ENCODE results near the gene TAS2R60. TPM values are rescaled to one million over a fixed set of nuclear protein-coding genes. Genes with fewer than 3 reads are reported as not detected.
"Not testable (repeated sequence)": the region's sequence is repeated elsewhere in the genome, so short reads cannot be mapped to it uniquely, and the experiment has no call there.

The TAS2R60 gene
- total RNA-seq, 1 donor from 2014 or later: not detected

DNA sequence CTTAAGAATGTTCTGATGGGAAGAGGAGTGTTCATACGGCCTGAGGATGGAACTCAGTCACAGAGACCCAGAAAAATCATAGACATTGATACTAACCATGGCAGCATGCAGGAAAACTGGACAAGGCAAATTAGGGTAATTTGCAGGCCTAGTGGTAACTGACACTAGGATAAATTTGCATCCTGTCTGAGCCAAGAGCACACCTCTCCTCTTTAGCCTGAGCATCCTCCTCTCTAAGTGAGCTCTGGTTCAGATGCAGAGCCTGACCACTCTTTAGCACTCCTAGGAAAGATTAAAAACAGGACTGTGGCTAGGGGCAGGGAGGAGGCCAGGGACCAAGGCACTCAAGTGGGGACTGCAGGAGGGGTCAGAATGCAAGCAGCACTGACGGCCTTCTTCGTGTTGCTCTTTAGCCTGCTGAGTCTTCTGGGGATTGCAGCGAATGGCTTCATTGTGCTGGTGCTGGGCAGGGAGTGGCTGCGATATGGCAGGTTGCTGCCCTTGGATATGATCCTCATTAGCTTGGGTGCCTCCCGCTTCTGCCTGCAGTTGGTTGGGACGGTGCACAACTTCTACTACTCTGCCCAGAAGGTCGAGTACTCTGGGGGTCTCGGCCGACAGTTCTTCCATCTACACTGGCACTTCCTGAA, 34.4 kb downstream of the TAS2R60 start, which contains the start of gene TAS2R41:
TSS of gene TAS2R41 (plus strand) at position 373 of the 650 bp plus-strand sequence. CDS start at position 373, 0 bp downstream.
- Mint-ChIP-seq H3K4me1 (ENCODE audit: low read depth) (no peaks in the 10 kb centered on the region), H3K27me3 (ENCODE audit: low read depth) (no peaks in the 10 kb centered on the region), H3K9me3 (no peaks in the 10 kb centered on the region), H3K4me3 (ENCODE audit: low read depth) (no peak within 1 kb of the TSS), H3K36me3 (ENCODE audit: low read depth) (no peaks in the 10 kb centered on the region), H3K27ac (no peak within 1 kb of the TSS)
- DNase-seq (ENCODE audit: low spot score): no peak
- intact Hi-C loops (cut with micrococcal nuclease): no loop called here

- H3K27ac Mint-ChIP-seq: no peak overlapping the region
- no peaks in the 10 kb centered on the region for H3K9me3 Mint-ChIP-seq
- no peak for DNase-seq (ENCODE audit: low spot score)
- intact Hi-C loops (cut with micrococcal nuclease): no loop called here
- no peaks in the 10 kb centered on the region for H3K4me1 Mint-ChIP-seq (ENCODE audit: low read depth)
- no peaks in the 10 kb centered on the region for H3K36me3 Mint-ChIP-seq (ENCODE audit: low read depth)
- H3K27me3 Mint-ChIP-seq (ENCODE audit: low read depth): no peaks in the 10 kb centered on the region
- no peak overlapping the region for H3K4me3 Mint-ChIP-seq (ENCODE audit: low read depth)
These were observed 36.0 kb downstream of the TAS2R60 start for GRCh38 chr7:143479055-143479766.

DNA sequence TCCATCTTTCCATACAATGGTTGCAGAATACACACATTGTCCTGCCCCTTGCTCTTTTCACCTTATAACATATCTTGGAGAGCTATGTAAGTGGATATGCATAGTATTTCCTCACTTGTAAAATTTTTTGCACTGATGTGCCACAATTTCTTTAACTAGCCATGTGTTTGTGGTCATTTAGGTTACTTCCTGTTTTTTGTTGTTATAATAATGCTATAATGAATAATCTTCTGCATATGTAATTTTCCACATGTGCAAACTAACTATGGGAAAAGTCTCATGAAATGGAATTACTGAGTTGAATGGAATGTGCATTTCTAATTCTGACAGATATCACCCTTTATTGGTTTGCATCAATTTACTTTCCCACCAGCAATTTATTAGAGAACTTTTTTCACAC, 37.2 kb downstream of the TAS2R60 start:
- intact Hi-C loops (cut with micrococcal nuclease): no loop called here
- H3K27me3 Mint-ChIP-seq (ENCODE audit: low read depth): no peaks in the 10 kb centered on the region
- H3K4me3 Mint-ChIP-seq (ENCODE audit: low read depth): no peak overlapping the region
- no peak for DNase-seq (ENCODE audit: low spot score)
- H3K36me3 Mint-ChIP-seq (ENCODE audit: low read depth): no peaks in the 10 kb centered on the region
- no peak overlapping the region for H3K27ac Mint-ChIP-seq
- no peaks in the 10 kb centered on the region for H3K4me1 Mint-ChIP-seq (ENCODE audit: low read depth)
- no peaks in the 10 kb centered on the region for H3K9me3 Mint-ChIP-seq

GRCh38 chr7:143484119-143484518, 40.9 kb downstream of the TAS2R60 start:
- Mint-ChIP-seq H3K4me1 (ENCODE audit: low read depth) (no peaks in the 10 kb centered on the region), H3K27ac (no peak overlapping the region), H3K4me3 (ENCODE audit: low read depth) (no peak overlapping the region), H3K27me3 (ENCODE audit: low read depth) (no peaks in the 10 kb centered on the region), H3K9me3 (no peaks in the 10 kb centered on the region), H3K36me3 (ENCODE audit: low read depth) (no peaks in the 10 kb centered on the region)
- intact Hi-C loops (cut with micrococcal nuclease): no loop called here
- no peak for DNase-seq (ENCODE audit: low spot score)

GRCh38 chr7:143485094-143485493, 41.8 kb downstream of the TAS2R60 start:
- no peak overlapping the region for H3K27ac Mint-ChIP-seq
- H3K4me1 Mint-ChIP-seq (ENCODE audit: low read depth): no peaks in the 10 kb centered on the region
- no peaks in the 10 kb centered on the region for H3K36me3 Mint-ChIP-seq (ENCODE audit: low read depth)
- H3K27me3 Mint-ChIP-seq (ENCODE audit: low read depth): no peaks in the 10 kb centered on the region
- no peak for DNase-seq (ENCODE audit: low spot score)
- intact Hi-C loops (cut with micrococcal nuclease): no loop called here
- no peak overlapping the region for H3K4me3 Mint-ChIP-seq (ENCODE audit: low read depth)
- no peaks in the 10 kb centered on the region for H3K9me3 Mint-ChIP-seq

DNA sequence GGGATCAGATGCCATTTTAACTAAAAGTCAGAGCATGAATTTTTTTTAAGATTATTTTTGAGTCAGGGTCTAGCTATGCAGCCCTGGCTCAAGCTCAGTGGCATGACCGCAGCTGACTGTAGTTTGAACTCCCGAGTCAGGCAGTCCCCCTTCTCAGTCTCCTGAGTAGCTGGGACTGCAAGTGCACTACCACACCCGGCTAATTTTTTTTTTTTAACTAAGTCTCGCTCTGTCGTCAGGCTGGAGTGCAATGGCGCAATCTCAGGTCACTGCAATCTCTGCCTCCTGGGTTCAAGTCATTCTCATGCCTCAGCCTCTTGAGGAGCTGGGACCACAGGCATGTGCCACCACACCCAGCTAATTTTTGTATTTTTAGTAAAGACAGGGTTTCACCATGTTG, 42.2 kb downstream of the TAS2R60 start:
- H3K4me3 Mint-ChIP-seq (ENCODE audit: low read depth): no peak overlapping the region
- H3K4me1 Mint-ChIP-seq (ENCODE audit: low read depth): no peaks in the 10 kb centered on the region
- no peak overlapping the region for H3K27ac Mint-ChIP-seq
- intact Hi-C loops (cut with micrococcal nuclease): no loop called here
- DNase-seq (ENCODE audit: low spot score): no peak
- H3K27me3 Mint-ChIP-seq (ENCODE audit: low read depth): no peaks in the 10 kb centered on the region
- H3K9me3 Mint-ChIP-seq: no peaks in the 10 kb centered on the region
- H3K36me3 Mint-ChIP-seq (ENCODE audit: low read depth): no peaks in the 10 kb centered on the region

DNA sequence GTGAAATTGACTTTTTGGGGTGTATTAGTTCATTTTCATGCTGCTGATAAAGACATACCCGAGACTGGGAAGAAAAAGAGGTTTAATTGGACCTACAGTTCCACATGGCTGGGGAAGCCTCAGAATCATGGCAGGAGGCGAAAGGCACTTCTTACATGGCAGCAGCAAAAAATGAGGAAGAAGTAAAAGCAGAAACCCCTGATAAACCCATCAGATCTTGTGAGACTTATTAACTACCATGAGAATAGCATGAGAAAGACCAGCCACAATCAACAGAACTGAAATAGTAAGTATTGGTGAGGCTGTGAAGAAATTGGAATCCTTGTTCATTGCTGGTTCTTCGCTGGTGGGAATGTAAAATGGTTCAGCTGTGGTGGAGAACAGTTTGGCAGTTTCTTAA, 43.0 kb downstream of the TAS2R60 start:
- H3K27me3 Mint-ChIP-seq (ENCODE audit: low read depth); H3K27ac Mint-ChIP-seq; H3K4me1 Mint-ChIP-seq (ENCODE audit: low read depth); intact Hi-C loops (cut with micrococcal nuclease); DNase-seq (ENCODE audit: low spot score); H3K4me3 Mint-ChIP-seq (ENCODE audit: low read depth); H3K36me3 Mint-ChIP-seq (ENCODE audit: low read depth); H3K9me3 Mint-ChIP-seq: not testable (repeated sequence)

- Mint-ChIP-seq H3K27me3 (ENCODE audit: low read depth) (no peaks in the 10 kb centered on the region), H3K36me3 (ENCODE audit: low read depth) (no peaks in the 10 kb centered on the region), H3K4me3 (ENCODE audit: low read depth) (no peak overlapping the region), H3K27ac (no peak overlapping the region), H3K9me3 (no peaks in the 10 kb centered on the region), H3K4me1 (ENCODE audit: low read depth) (peaks cover 13% of the 10 kb centered on the region)
- intact Hi-C loops (cut with micrococcal nuclease): no loop called here
- no peak for DNase-seq (ENCODE audit: low spot score)
These were observed 43.8 kb downstream of the TAS2R60 start for GRCh38 chr7:143487061-143487460.

DNA sequence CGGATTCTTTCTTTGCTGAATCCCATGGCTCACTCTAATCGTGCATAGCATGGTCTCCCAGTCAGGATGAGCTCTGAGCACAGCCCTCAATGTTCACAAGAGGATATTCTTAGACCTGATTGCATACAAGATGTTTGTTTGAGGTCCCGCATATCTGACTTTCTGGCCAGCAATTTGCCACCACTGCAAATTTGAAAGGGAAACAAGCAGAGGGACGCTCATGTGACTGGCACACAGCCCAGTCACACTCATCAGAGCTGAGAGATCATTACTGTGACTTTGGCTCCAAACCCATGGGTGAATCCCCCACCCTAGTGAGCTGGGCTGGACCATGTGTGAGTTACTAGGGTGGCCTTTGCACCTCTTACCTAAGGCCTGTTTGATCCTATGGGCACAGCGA, 44.3 kb downstream of the TAS2R60 start:
- H3K4me1 Mint-ChIP-seq (ENCODE audit: low read depth): peaks cover 18% of the 10 kb centered on the region
- no peaks in the 10 kb centered on the region for H3K9me3 Mint-ChIP-seq
- no peak for DNase-seq (ENCODE audit: low spot score)
- intact Hi-C loops (cut with micrococcal nuclease): no loop called here
- no peak overlapping the region for H3K4me3 Mint-ChIP-seq (ENCODE audit: low read depth)
- no peaks in the 10 kb centered on the region for H3K36me3 Mint-ChIP-seq (ENCODE audit: low read depth)
- H3K27ac Mint-ChIP-seq: no peak overlapping the region
- no peaks in the 10 kb centered on the region for H3K27me3 Mint-ChIP-seq (ENCODE audit: low read depth)

DNA sequence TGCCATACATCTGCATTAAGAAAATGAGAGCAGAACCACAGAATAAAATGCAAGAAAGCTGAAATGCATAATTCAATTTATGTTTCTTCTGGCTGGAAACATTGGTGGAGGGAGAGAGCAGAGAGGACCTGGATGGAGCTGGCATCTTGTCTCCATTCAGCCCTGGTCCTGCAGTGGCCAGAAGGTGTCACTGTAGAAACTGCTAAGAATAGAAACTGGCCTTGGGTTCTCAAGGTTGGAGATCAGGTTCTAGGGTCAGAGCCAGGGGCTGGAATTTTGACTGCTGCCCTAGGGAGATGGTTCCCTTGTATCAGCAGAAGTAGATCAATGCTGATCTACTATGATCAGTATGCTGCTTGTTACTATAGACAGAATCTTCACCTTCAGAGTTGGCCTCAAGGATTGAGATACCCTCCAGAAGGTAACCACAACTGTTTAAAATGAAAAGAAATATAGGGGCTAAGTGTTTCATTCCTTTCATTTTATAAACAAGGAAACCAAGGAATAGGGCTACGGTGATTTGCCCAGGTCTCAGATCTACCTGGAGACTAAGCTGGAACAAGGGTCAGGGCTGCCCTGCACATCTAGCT, 47.6 kb downstream of the TAS2R60 start:
- intact Hi-C loops (cut with micrococcal nuclease): loop anchor here (5.0 kb wide), 1 partner anchor 421 kb away; no protein-coding TSS in a partner anchor
- H3K36me3 Mint-ChIP-seq (ENCODE audit: low read depth): no peaks in the 10 kb centered on the region
- H3K9me3 Mint-ChIP-seq: no peaks in the 10 kb centered on the region
- H3K27me3 Mint-ChIP-seq (ENCODE audit: low read depth): no peaks in the 10 kb centered on the region
- DNase-seq (ENCODE audit: low spot score): no peak
- peaks cover 28% of the 10 kb centered on the region for H3K4me1 Mint-ChIP-seq (ENCODE audit: low read depth)
- H3K4me3 Mint-ChIP-seq (ENCODE audit: low read depth): no peak overlapping the region
- H3K27ac Mint-ChIP-seq: no peak overlapping the region

DNA sequence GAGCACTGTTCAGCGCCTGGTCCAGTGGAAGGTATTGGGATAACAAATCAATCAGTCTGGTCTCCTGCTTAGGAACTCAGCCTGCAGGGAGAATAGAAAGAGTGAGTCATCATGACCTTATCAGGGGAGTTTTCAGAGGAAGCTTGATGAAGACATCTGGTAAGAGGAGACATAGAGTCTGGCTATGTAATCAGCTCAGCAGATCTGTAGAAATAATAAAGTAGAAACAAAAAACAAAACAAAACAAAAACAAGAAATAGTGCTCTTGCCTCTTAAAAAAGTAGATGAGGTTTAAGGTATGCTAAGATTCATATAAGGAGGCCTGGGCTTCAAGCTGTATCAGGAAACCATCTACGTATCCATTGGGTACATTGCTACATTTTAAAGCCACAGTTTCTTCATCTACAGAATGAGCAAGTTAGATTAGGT, 48.8 kb downstream of the TAS2R60 start:
- no peak overlapping the region for H3K27ac Mint-ChIP-seq
- no peaks in the 10 kb centered on the region for H3K36me3 Mint-ChIP-seq (ENCODE audit: low read depth)
- no peaks in the 10 kb centered on the region for H3K27me3 Mint-ChIP-seq (ENCODE audit: low read depth)
- peaks cover 28% of the 10 kb centered on the region for H3K4me1 Mint-ChIP-seq (ENCODE audit: low read depth)
- H3K9me3 Mint-ChIP-seq: no peaks in the 10 kb centered on the region
- H3K4me3 Mint-ChIP-seq (ENCODE audit: low read depth): no peak overlapping the region
- intact Hi-C loops (cut with micrococcal nuclease): loop anchor here (5.0 kb wide), 1 partner anchor 420 kb away; no protein-coding TSS in a partner anchor
- no peak for DNase-seq (ENCODE audit: low spot score)

GRCh38 chr7:143492799-143493739, 49.8 kb downstream of the TAS2R60 start:
- H3K4me1 Mint-ChIP-seq (ENCODE audit: low read depth): peaks cover 28% of the 10 kb centered on the region
- H3K4me3 Mint-ChIP-seq (ENCODE audit: low read depth): no peak overlapping the region
- intact Hi-C loops (cut with micrococcal nuclease): loop anchor here (5.0 kb wide), 1 partner anchor 419 kb away; no protein-coding TSS in a partner anchor

More at GRCh38 chr7:143492799-143493739, 49.8 kb downstream of the TAS2R60 start:
- no peaks in the 10 kb centered on the region for H3K9me3 Mint-ChIP-seq
- no peaks in the 10 kb centered on the region for H3K27me3 Mint-ChIP-seq (ENCODE audit: low read depth)
- no peak overlapping the region for H3K27ac Mint-ChIP-seq
- DNase-seq (ENCODE audit: low spot score): no peak
- H3K36me3 Mint-ChIP-seq (ENCODE audit: low read depth): no peaks in the 10 kb centered on the region
